SK-N-MC (cell line): Measurements from ENCODE around the gene FHIT.

Experiments
- EZH2 ChIP-seq: fragments of 200-600 bp; sonication (generic); IDR thresholded peaks from one replicate; pipeline ENCODE4 v1.6.1; 2017; ENCODE audit warnings: antibody characterized with exemption
- POLR2AphosphoS5 ChIP-seq: IDR thresholded peaks from 2 replicates; pipeline ENCODE4 v1.6.1; 2012; ENCODE audit warnings: mild to moderate bottlenecking, low read depth, low read length, borderline replicate concordance

DNA sequence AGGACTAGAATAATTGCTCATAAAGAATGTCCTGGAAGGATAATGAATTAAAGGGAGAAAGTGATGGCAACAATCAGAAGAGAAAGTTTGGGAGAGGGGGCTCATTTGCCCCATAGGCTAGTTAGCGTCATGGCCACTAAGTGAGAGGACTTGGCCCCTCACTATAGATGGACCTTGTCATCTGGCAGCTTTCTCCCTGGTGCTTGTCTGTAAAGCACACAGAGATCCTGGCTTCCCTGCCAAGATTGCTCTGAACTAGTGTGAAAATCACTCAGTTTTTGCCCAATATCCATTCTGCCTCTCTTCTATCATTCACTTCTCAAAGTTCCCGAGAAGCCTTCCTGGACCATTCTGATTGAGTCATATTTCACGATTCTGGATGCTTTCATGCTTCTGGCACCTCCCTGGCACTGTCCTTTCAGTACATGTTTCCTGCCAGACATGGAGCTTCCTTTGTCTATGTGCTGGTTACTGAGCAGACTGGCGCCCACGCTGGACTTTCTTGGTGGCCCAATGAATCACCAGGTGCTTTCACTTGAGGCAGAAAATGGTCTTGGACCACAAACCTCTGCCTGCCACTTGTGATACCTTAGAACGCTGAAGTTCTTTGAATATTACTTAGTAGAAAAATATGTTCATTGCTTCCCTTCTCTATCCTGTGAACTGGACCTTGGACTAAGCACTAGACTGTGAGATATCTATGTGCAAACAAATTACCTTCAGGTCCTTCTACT lies 1491.8 kb downstream of the FHIT start:
- no peak for TF ChIP-seq POLR2AphosphoS5
- TF ChIP-seq EZH2, result no peak
